GM12878 (cell line): Measurements from ENCODE around the gene MRPS25. TPM values are rescaled to one million over a fixed set of nuclear protein-coding genes. Genes with fewer than 3 reads are reported as not detected.

Experiments used
- ATAC-seq: fragments of 200-7000 bp; cut with Tn5 transposase; 3 replicates; pipeline ENCODE4 v1.9.1; 2020; ENCODE audit warnings: mild to moderate bottlenecking, moderate library complexity
- BruUV-seq: library from RNA; stranded (reverse); fragments of 400-500 nt; replicated peaks from 2 replicates; lab custom pipeline; 2021; lab: Mats Ljungman, UMichigan
- CTCF ChIA-PET: fragments of 300-600 bp; sonication (Branson Sonifier 250); formaldehyde crosslinking; extraction: SDS; loops from one replicate; lab custom pipeline; 2021; ENCODE audit warnings: inconsistent platforms; lab: Yijun Ruan, JAX
- POLR2A ChIA-PET: fragments of 350-600 bp; formaldehyde crosslinking; extraction: SDS; loops from one replicate; lab custom pipeline; 2021; ENCODE audit warnings: inconsistent platforms; lab: Charles Lee
- RAD21 ChIA-PET: fragments of 300-600 bp; sonication (Branson Sonifier 250); formaldehyde crosslinking; loops from one replicate; lab custom pipeline; 2023; ENCODE audit warnings: antibody characterized with exemption; ENCODE audit not compliant: unreplicated experiment; lab: Charles Lee
- SMC1A ChIA-PET: fragments of 300-600 bp; sonication (Branson Sonifier 250); formaldehyde crosslinking; loops from one replicate; lab custom pipeline; 2023; ENCODE audit not compliant: unreplicated experiment, uncharacterized antibody; lab: Charles Lee
- DNase-seq: peaks from one replicate; pipeline ENCODE4 v3.0.0-alpha.2; 2011; ENCODE audit warnings: low read depth, low spot score
- FAIRE-seq: peaks from 3 replicates; lab custom pipeline; 2011; peaks lifted over from hg19 to GRCh38; lab: Jason Lieb, UNC
- H2AFZ ChIP-seq: 2 replicates; pipeline ENCODE4 v1.6.0; 2011; ENCODE audit warnings: low read depth, low read length, control low read depth; ENCODE audit not compliant: control insufficient read depth
- H3K27ac ChIP-seq: 2 replicates; pipeline ENCODE4 v1.5.1; 2011; ENCODE audit warnings: control low read depth; ENCODE audit not compliant: control insufficient read depth, insufficient read depth
- H3K27me3 ChIP-seq, 2 experiments: replicated peaks in 1 of 2; 2 replicates each; pipeline versions ENCODE4 v1.6.0 to v1.6.1; 2011; ENCODE audit warnings: low read length in 1 of 2; ENCODE audit not compliant: control insufficient read depth in 2 of 2, insufficient read depth in 2 of 2
- H3K36me3 ChIP-seq, 2 experiments: 2 replicates each; pipeline ENCODE4 v1.5.1; 2011; ENCODE audit warnings: low read length in 1 of 2; ENCODE audit not compliant: control insufficient read depth in 2 of 2, insufficient read depth in 2 of 2
- H3K4me1 ChIP-seq: 2 replicates; pipeline ENCODE4 v1.6.1; 2011; ENCODE audit warnings: mild to moderate bottlenecking, low read length, moderate library complexity, mixed read lengths; ENCODE audit not compliant: control insufficient read depth, insufficient read depth
- H3K4me2 ChIP-seq: 2 replicates; pipeline ENCODE4 v1.6.0; 2011; ENCODE audit warnings: control low read depth; ENCODE audit not compliant: control insufficient read depth, insufficient read depth
- H3K4me3 ChIP-seq: fragments of 200-600 bp; sonication (generic); 2 replicates; pipeline ENCODE4 v1.5.1; 2016
- H3K79me2 ChIP-seq: 2 replicates; pipeline ENCODE4 v1.6.0; 2011; ENCODE audit warnings: low read length; ENCODE audit not compliant: control insufficient read depth, insufficient read depth
- H3K9ac ChIP-seq: 2 replicates; pipeline ENCODE4 v1.8.0; 2011; ENCODE audit warnings: low read length, control low read depth, mixed read lengths; ENCODE audit not compliant: control insufficient read depth, insufficient read depth
- H3K9me3 ChIP-seq: replicated peaks from 3 replicates; pipeline ENCODE4 v1.5.1; 2011; ENCODE audit warnings: mild to moderate bottlenecking, low read length; ENCODE audit not compliant: control insufficient read depth, insufficient read depth
- H4K20me1 ChIP-seq: 2 replicates; pipeline ENCODE4 v1.6.0; 2011; ENCODE audit not compliant: control insufficient read depth, insufficient read depth
- BHLHE40 ChIP-seq, 2 experiments: fragments of 450-650 bp in 1 of 2; IDR thresholded peaks; 2 replicates each; pipeline ENCODE4 v1.6.1; 2011 to 2017; ENCODE audit warnings: low read depth in 2 of 2, borderline replicate concordance in 1 of 2, improper control_type of control experiment in 1 of 2, low read length in 1 of 2, mild to moderate bottlenecking in 1 of 2
- BMI1 ChIP-seq: fragments of 450-650 bp; IDR thresholded peaks from 2 replicates; pipeline ENCODE4 v1.6.1; 2016; ENCODE audit warnings: mild to moderate bottlenecking, moderate library complexity, borderline replicate concordance
- DPF2 ChIP-seq: fragments of 450-650 bp; IDR thresholded peaks from 2 replicates; pipeline ENCODE4 v1.6.1; 2017; ENCODE audit warnings: mild to moderate bottlenecking
- MLLT1 ChIP-seq: fragments of 450-650 bp; IDR thresholded peaks from 2 replicates; pipeline ENCODE4 v1.6.1; 2016; ENCODE audit warnings: mild to moderate bottlenecking
- MXI1 ChIP-seq: fragments of 150-350 bp; IDR thresholded peaks from 2 replicates; pipeline ENCODE4 v1.6.1; 2011; ENCODE audit warnings: low read depth, mild to moderate bottlenecking, inconsistent platforms, low read length, improper control_type of control experiment
- MYC ChIP-seq: IDR thresholded peaks from 2 replicates; pipeline ENCODE4 v1.6.1; 2011; ENCODE audit warnings: mild to moderate bottlenecking, low read length, moderate library complexity, inconsistent platforms; ENCODE audit not compliant: insufficient read depth, insufficient replicate concordance, insufficient read length, severe bottlenecking
- PAX5 ChIP-seq: IDR thresholded peaks from 2 replicates; pipeline ENCODE4 v1.6.1; 2011; ENCODE audit warnings: low read depth, low read length, borderline replicate concordance
- PBX3 ChIP-seq: IDR thresholded peaks from 2 replicates; pipeline ENCODE4 v1.6.1; 2011; ENCODE audit warnings: mild to moderate bottlenecking, low read depth, low read length, moderate library complexity; ENCODE audit not compliant: insufficient replicate concordance
- SIN3A ChIP-seq: IDR thresholded peaks from 2 replicates; pipeline ENCODE4 v1.6.1; 2012; ENCODE audit warnings: low read depth, low read length, improper control_type of control experiment
- STAT1 ChIP-seq: fragments of 450-650 bp; conservative IDR thresholded peaks from 2 replicates; pipeline ENCODE4 v1.6.1; 2014; ENCODE audit warnings: antibody characterized with exemption, mild to moderate bottlenecking
- TCF7 ChIP-seq: IDR thresholded peaks from 2 replicates; pipeline ENCODE4 v1.6.1; 2014; ENCODE audit warnings: antibody characterized with exemption, borderline replicate concordance
- ZBTB11 ChIP-seq: fragments of 450-650 bp; formaldehyde crosslinking; IDR thresholded peaks from 2 replicates; pipeline ENCODE4 v1.5.0; 2022; ENCODE audit warnings: mild to moderate bottlenecking, missing genetic modification characterization
- ZNF384 ChIP-seq: IDR thresholded peaks from 2 replicates; pipeline ENCODE4 v1.6.1; 2012; ENCODE audit warnings: low read depth, mild to moderate bottlenecking, low read length, improper control_type of control experiment, borderline replicate concordance
- ZSCAN29 ChIP-seq: fragments of 450-650 bp; IDR thresholded peaks from 2 replicates; pipeline ENCODE4 v1.6.1; 2017; ENCODE audit warnings: mild to moderate bottlenecking, moderate library complexity
- ZZZ3 ChIP-seq: IDR thresholded peaks from 2 replicates; pipeline ENCODE4 v1.6.1; 2011; ENCODE audit warnings: low read depth; ENCODE audit not compliant: control insufficient read depth, insufficient read length
- WGBS: methylation state at CpG from one replicate; pipeline ENCODE4 v1.1.6; 2016; ENCODE audit warnings: low lambda C conversion rate; ENCODE audit not compliant: insufficient replicate concordance, insufficient coverage; ENCODE audit errors: missing lambda C conversion rate; 5-methylcytosine and 5-hydroxymethylcytosine counted together
- in situ Hi-C: fragments of 300-500 bp; cut with MboI; formaldehyde crosslinking; loops from 9 replicates; pipeline ENCODE4 v1.14.3; 2018; ENCODE audit warnings: mixed read lengths
- intact Hi-C: fragments of 100-400 bp; cut with micrococcal nuclease; formaldehyde crosslinking; loops from one replicate; pipeline ENCODE4 v1.14.2; 2022; ENCODE audit not compliant: unreplicated experiment
- polyA plus RNA-seq, 11 experiments: library from polyadenylated mRNA; depleted of rRNA in 4 of 11; unstranded in 6 of 11; stranded (reverse) in 5 of 11; fragments of >200 nt; fragmentation: Nextera tagmentation in 4 of 11; fragmentation: Illumina TruSeq in 1 of 11; extraction: Ambion mirVana in 4 of 11; extraction: Trizol in 1 of 11; gene quantifications; 1 replicate in 1 of 11; 2 replicates in 10 of 11; pipeline versions ENCODE4 v1.2.1 to v1.2.3, GENCODE V29; 2011 to 2016; ENCODE audit warnings: inconsistent platforms in 2 of 11, missing spikeins in 2 of 11, low read depth in 1 of 11
- total RNA-seq, 4 experiments: library from RNA; depleted of rRNA in 3 of 4; stranded (reverse); fragments of >200 nt in 3 of 4; fragmentation: Illumina TruSeq in 1 of 4; extraction: Trizol in 1 of 4; gene quantifications; 2 replicates each; pipeline versions ENCODE4 v1.2.1 to v1.2.3, GENCODE V29; 2013 to 2021

MRPS25 gene
- total and polyA plus RNA-seq, 10 of the 15 experiments (the other 5 are each of a cell fraction or from before 2014, with no cell fraction given): 17.0 to 114 (median 62.2) TPM

DNA sequence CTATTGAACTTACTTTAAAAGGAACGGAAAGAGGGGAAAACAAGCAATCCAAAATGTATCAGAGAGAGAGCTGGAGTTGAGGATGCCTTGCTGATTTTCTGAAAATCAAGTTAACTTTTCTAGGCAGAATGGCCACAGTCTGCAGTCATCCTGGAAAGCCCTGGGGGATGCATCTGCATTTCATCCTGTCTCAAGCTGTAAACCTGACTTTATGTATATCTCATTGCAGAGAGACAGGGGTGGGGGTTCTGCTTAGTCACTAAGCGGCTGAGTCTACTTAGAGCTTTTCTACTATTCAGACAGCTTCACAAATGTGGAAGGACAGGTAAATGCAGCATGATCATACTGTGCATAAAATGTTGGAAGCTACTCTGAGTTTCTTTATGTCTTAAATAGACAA, 41.4 kb downstream of the MRPS25 start (continued):
- TF ChIP-seq PBX3 (no peak), TCF7 (no peak), ZSCAN29 (no peak), SIN3A (no peak), ZNF384 (no peak), ZBTB11 (CRISPR knock-in tag) (no peak), ZZZ3 (no peak)

GRCh38 chr3:15023249-15023648, 41.9 kb downstream of the MRPS25 start:
- Histone ChIP-seq H3K27me3 (no peaks in the 10 kb centered on the region), H2AFZ (no peak overlapping the region), H3K27ac (no peak overlapping the region), H3K4me3 (no peak overlapping the region), H3K36me3 (peaks cover 18 to 21% of the 10 kb centered on the region in 2 experiments; a peak in 3 of 4 replicates), H3K4me1 (no peaks in the 10 kb centered on the region), H3K9ac (no peak overlapping the region), H3K4me2 (no peak overlapping the region), H3K79me2 (no peaks in the 10 kb centered on the region), H4K20me1 (no peaks in the 10 kb centered on the region), H3K9me3 (no peaks in the 10 kb centered on the region)
- 67% methylated on average over 5 of the region's 5 CpGs for WGBS
- ChIA-PET RAD21 (no interaction called here), SMC1A (interaction anchor here (1.0 kb wide), 2 partner anchors 96 to 240 kb away, joined by 3 read pairs; no protein-coding TSS in a partner anchor), CTCF (interaction anchor here (0.9 kb wide), 1 partner anchor 14 kb away, joined by 3 read pairs; no protein-coding TSS in a partner anchor), POLR2A (no interaction called here)
- in situ Hi-C loops: no loop called here
- no TSS peak for BruUV-seq
- no peak for DNase-seq
- no peak for ATAC-seq
- intact Hi-C loops: no loop called here
- FAIRE-seq: no peak
- no peak for TF ChIP-seq MLLT1
- TF ChIP-seq DPF2: no peak
- TF ChIP-seq BMI1: no peak
- TF ChIP-seq STAT1: no peak
- TF ChIP-seq PAX5: no peak
- no peak for TF ChIP-seq MYC
- TF ChIP-seq BHLHE40 (IDR thresholded peaks at IDR 0.05; ENCODE audit: borderline replicate concordance in 1 of 2, low read depth in 2 of 2, low read length in 1 of 2): no peak
- TF ChIP-seq MXI1: no peak
